Measurements from ENCODE around the gene DAGLA. TPM values are rescaled to one million over a fixed set of nuclear protein-coding genes. Genes with fewer than 3 reads are reported as not detected.

The DAGLA gene
- total RNA-seq, 3 donors from 2014 or later, result 7.2 to 12.0 (median 11.9) TPM

DNA sequence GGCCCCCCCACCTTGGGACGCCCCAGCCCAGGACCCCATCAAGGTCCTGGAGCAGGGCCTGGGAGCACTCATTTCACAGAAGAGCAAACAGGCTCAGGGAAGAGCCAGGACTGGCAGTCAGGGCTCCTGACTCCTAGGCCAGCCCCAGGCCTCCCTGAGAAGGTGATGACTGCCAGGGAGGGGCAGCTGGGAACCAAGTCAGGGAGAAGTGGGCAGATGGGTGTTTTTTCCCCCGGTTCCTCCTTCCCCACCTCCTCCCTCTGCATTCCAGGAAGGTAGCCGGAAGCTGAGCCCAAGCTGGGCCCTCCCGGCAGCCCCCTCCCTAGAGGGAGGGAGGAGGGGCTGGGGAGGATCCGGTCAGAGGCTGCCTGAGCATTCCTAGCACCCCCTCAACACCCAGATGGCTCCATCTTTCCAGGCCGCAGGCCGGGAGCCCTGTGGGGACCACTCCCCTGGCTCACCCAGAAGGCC, 91.8 kb downstream of the DAGLA start:
- no peak overlapping the region for H3K4me3 ChIP-seq
- DNase-seq (no peak), ATAC-seq (no peak)
- no peaks in the 10 kb centered on the region for H3K4me1 ChIP-seq (ENCODE audit: low read depth)
- intact Hi-C loops (cut with DNase I, micrococcal nuclease), result no loop called here
- no peaks in the 10 kb centered on the region for H3K36me3 ChIP-seq (ENCODE audit: low read depth)
- TF ChIP-seq, protein P1, sequence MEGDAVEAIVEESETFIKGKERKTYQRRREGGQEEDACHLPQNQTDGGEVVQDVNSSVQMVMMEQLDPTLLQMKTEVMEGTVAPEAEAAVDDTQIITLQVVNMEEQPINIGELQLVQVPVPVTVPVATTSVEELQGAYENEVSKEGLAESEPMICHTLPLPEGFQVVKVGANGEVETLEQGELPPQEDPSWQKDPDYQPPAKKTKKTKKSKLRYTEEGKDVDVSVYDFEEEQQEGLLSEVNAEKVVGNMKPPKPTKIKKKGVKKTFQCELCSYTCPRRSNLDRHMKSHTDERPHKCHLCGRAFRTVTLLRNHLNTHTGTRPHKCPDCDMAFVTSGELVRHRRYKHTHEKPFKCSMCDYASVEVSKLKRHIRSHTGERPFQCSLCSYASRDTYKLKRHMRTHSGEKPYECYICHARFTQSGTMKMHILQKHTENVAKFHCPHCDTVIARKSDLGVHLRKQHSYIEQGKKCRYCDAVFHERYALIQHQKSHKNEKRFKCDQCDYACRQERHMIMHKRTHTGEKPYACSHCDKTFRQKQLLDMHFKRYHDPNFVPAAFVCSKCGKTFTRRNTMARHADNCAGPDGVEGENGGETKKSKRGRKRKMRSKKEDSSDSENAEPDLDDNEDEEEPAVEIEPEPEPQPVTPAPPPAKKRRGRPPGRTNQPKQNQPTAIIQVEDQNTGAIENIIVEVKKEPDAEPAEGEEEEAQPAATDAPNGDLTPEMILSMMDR (IDR thresholded peaks at IDR 0.05), result no peak
- no peaks in the 10 kb centered on the region for H3K9me3 ChIP-seq

DNA sequence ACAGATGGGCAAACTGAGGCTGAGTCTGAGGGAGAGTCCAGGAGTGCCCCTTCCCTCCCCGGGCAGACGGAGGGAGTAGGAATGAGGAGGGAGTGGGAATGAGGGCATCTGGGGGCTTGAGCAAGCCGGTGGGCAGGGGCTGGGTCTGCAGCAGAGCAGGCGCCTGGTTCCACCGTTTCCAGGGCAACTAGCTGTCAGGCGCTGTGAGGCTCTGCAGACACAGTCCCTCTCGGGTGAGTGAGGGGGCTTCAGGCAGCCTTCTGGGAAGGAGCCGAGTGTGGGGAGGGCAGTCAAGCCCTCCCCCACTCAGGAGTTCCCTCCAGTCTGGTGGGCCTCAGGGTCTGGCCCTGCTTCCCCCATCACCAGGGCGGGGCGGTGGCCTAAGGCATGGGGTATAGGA, 93.2 kb downstream of the DAGLA start:
- H3K36me3 ChIP-seq (ENCODE audit: low read depth), result no peaks in the 10 kb centered on the region

DNA sequence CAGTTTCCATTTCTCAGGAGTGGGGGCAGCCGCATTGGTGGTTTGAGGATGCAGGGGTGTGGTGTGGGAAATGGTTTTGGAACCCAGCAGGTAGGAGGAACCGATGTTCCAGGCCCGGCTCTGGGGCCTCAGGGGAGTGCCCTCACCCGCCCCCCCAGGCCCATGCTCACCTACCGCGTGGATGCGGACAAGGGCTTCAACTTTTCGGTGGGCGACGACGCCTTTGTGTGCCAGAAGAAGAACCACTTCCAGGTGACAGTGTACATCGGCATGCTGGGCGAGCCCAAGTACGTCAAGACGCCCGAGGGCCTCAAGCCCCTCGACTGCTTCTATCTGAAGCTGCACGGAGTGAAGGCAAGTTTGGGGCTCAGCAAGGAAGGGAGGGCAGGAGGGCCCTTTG, 93.6 kb downstream of the DAGLA start:
- Histone ChIP-seq H3K4me1 (ENCODE audit: low read depth) (no peaks in the 10 kb centered on the region), H3K36me3 (ENCODE audit: low read depth) (no peaks in the 10 kb centered on the region), H3K4me3 (no peak overlapping the region), H3K9me3 (no peaks in the 10 kb centered on the region)
- intact Hi-C loops (cut with DNase I, micrococcal nuclease), result no loop called here
- TF ChIP-seq, protein P1 (IDR thresholded peaks at IDR 0.05), result no peak
- DNase-seq (peak in 1 of 3 donors; percentile 40), ATAC-seq (no peak)

More for the DNA sequence above, 93.2 kb downstream of the DAGLA start:
- ATAC-seq (no peak), DNase-seq (peak in 1 of 3 donors; percentile 25)
- no peak overlapping the region for H3K4me3 ChIP-seq
- TF ChIP-seq, protein P1 (IDR thresholded peaks at IDR 0.05), result no peak
- no peaks in the 10 kb centered on the region for H3K9me3 ChIP-seq
- H3K4me1 ChIP-seq (ENCODE audit: low read depth), result no peaks in the 10 kb centered on the region
- intact Hi-C loops (cut with DNase I, micrococcal nuclease), result no loop called here

DNA sequence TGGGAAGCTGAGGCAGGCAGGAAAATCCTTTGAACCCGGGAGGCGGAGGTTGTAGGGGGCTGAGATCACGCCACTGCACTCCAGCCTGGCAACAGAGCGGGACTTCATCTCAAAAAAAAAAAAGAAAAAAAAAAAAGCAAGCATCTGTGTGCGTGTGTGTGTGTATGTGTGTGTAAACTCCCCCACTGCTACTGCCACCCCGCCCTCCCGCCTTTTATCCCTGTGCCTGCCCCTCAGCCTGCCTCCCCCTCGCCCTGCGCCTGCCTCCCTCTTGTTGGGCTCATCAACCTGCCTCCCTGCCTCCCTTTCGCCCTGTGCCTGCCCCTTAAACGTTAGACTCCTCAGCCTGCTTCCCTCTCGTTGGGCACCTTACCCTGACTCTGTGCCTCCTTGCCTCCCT, 94.2 kb downstream of the DAGLA start:
- DNase-seq, result no peak
- TF ChIP-seq, protein P1 (IDR thresholded peaks at IDR 0.05), result no peak
- Histone ChIP-seq H3K4me3 (no peak overlapping the region), H3K4me1 (ENCODE audit: low read depth) (no peaks in the 10 kb centered on the region), H3K9me3 (no peaks in the 10 kb centered on the region), H3K36me3 (ENCODE audit: low read depth) (no peaks in the 10 kb centered on the region)
- intact Hi-C loops (cut with DNase I, micrococcal nuclease), result no loop called here
- ATAC-seq, result no peak

DNA sequence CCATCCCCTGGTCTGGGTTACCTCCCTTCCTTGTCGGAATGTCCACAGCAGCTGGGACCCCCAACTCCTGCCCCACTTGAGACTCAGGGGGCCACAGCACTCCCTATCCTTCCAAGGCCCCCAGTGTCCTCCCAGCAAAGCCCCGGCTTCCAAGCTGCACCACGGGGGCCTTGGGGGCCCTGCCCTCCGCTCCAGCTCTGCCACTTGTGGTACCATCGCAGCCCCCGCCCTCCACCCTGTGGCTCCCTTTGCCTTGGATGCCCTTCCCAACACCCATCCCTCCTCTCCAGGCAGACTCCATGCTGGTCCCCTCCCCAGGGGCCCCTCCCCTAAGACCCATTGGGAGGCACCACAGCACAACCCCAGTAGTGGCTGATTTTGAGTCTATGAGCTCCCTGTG, 94.9 kb downstream of the DAGLA start:
- no peaks in the 10 kb centered on the region for H3K9me3 ChIP-seq
- no peaks in the 10 kb centered on the region for H3K4me1 ChIP-seq (ENCODE audit: low read depth)
- intact Hi-C loops (cut with DNase I, micrococcal nuclease), result no loop called here
- TF ChIP-seq, protein P1 (IDR thresholded peaks at IDR 0.05), result no peak
- ATAC-seq (no peak), DNase-seq (no peak)
- H3K4me3 ChIP-seq, result no peak overlapping the region
- H3K36me3 ChIP-seq (ENCODE audit: low read depth), result no peaks in the 10 kb centered on the region
